WTC11 (cell line): ENCODE results near the gene MRFAP1L1. TPM values are rescaled to one million over a fixed set of nuclear protein-coding genes. Genes with fewer than 3 reads are reported as not detected.
A peak's percentile ranks its signal among the peaks of the same experiment; 100 is the strongest.

Source experiments
- ATAC-seq: fragments of 200-7000 bp; cut with Tn5 transposase; 2 replicates; pipeline ENCODE4 v1.10.0; 2021; ENCODE audit warnings: mild to moderate bottlenecking, moderate library complexity
- CTCF ChIA-PET: fragments of 300-600 bp; sonication (Branson Sonifier 250); formaldehyde crosslinking; loops from one replicate; lab custom pipeline; 2021; ENCODE audit warnings: antibody characterized with exemption; lab: Charles Lee
- POLR2A ChIA-PET: fragments of 350-600 bp; sonication (Branson Sonifier 250); formaldehyde crosslinking; loops from one replicate; lab custom pipeline; 2021; ENCODE audit warnings: antibody characterized with exemption; lab: Charles Lee
- DNase-seq: peaks from one replicate; pipeline ENCODE4 v3.0.0; 2021; ENCODE audit warnings: low spot score
- H3K27ac Mint-ChIP-seq: 2 replicates; pipeline ENCODE4 v1.8.0; 2021; ENCODE audit warnings: mixed read lengths
- H3K27me3 Mint-ChIP-seq: 2 replicates; pipeline ENCODE4 v1.8.0; 2021; ENCODE audit warnings: low read depth, mild to moderate bottlenecking, moderate library complexity, mixed read lengths
- H3K36me3 Mint-ChIP-seq: 2 replicates; pipeline ENCODE4 v1.8.0; 2021; ENCODE audit warnings: mixed read lengths
- H3K4me1 Mint-ChIP-seq: 2 replicates; pipeline ENCODE4 v1.8.0; 2022; ENCODE audit warnings: mixed read lengths
- H3K4me3 Mint-ChIP-seq: 2 replicates; pipeline ENCODE4 v1.8.0; 2021; ENCODE audit warnings: mild to moderate bottlenecking, moderate library complexity, mixed read lengths
- H3K9me3 Mint-ChIP-seq: 2 replicates; pipeline ENCODE4 v1.8.0; 2021; ENCODE audit warnings: mixed read lengths
- AFF4 ChIP-seq: sonication (generic); formaldehyde crosslinking; IDR thresholded peaks from 2 replicates; pipeline ENCODE4 v1.8.1; 2023; ENCODE audit warnings: mild to moderate bottlenecking, missing genetic modification reagents, borderline replicate concordance
- ARID4B ChIP-seq: sonication (generic); formaldehyde crosslinking; IDR thresholded peaks from 2 replicates; pipeline ENCODE4 v1.8.0; 2023; ENCODE audit warnings: missing genetic modification reagents, mild to moderate bottlenecking, borderline replicate concordance
- ELF4 ChIP-seq: sonication (generic); formaldehyde crosslinking; IDR thresholded peaks from 2 replicates; pipeline ENCODE4 v1.8.1; 2022; ENCODE audit warnings: low read depth, mild to moderate bottlenecking, moderate library complexity, missing genetic modification reagents
- EMX1 ChIP-seq: fragments of 250-450 bp; sonication (Bioruptor Pico); IDR thresholded peaks from 2 replicates; pipeline ENCODE4 v1.8.0; 2021; ENCODE audit warnings: mild to moderate bottlenecking
- ETV6 ChIP-seq: sonication (generic); formaldehyde crosslinking; IDR thresholded peaks from 2 replicates; pipeline ENCODE4 v1.8.1; 2022; ENCODE audit warnings: mild to moderate bottlenecking, missing genetic modification reagents
- GABPB1 ChIP-seq: sonication (generic); formaldehyde crosslinking; IDR thresholded peaks from 2 replicates; pipeline ENCODE4 v1.8.1; 2023; ENCODE audit warnings: mild to moderate bottlenecking, missing genetic modification reagents
- GRHL2 ChIP-seq: fragments of 250-450 bp; sonication (Bioruptor Pico); IDR thresholded peaks from 2 replicates; pipeline ENCODE4 v1.8.0; 2022; ENCODE audit warnings: mild to moderate bottlenecking, moderate library complexity; ENCODE audit not compliant: insufficient replicate concordance, severe bottlenecking
- JUN ChIP-seq: sonication (generic); formaldehyde crosslinking; IDR thresholded peaks from 2 replicates; pipeline ENCODE4 v1.8.0; 2023; ENCODE audit warnings: mild to moderate bottlenecking, missing genetic modification reagents
- PRRX2 ChIP-seq: fragments of 250-450 bp; sonication (Bioruptor Pico); IDR thresholded peaks from 2 replicates; pipeline ENCODE4 v1.8.0; 2021; ENCODE audit warnings: mild to moderate bottlenecking
- SMAD4 ChIP-seq: sonication (generic); formaldehyde crosslinking; IDR thresholded peaks from 2 replicates; pipeline ENCODE4 v1.8.0; 2022; ENCODE audit warnings: mild to moderate bottlenecking, missing genetic modification reagents
- SP1 ChIP-seq: sonication (generic); formaldehyde crosslinking; conservative IDR thresholded peaks from 2 replicates; pipeline ENCODE4 v1.8.1; 2022; ENCODE audit warnings: missing genetic modification reagents
- ZBTB43 ChIP-seq: sonication (generic); formaldehyde crosslinking; IDR thresholded peaks from 2 replicates; pipeline ENCODE4 v1.8.1; 2023; ENCODE audit warnings: mild to moderate bottlenecking, missing genetic modification reagents
- ZNF263 ChIP-seq: sonication (generic); formaldehyde crosslinking; IDR thresholded peaks from 2 replicates; pipeline ENCODE4 v1.8.1; 2022; ENCODE audit warnings: low read depth, mild to moderate bottlenecking, moderate library complexity, missing genetic modification reagents
- ZNF423 ChIP-seq: fragments of 250-450 bp; sonication (Bioruptor Pico); IDR thresholded peaks from 2 replicates; pipeline ENCODE4 v2.1.2; 2022; ENCODE audit warnings: mild to moderate bottlenecking, moderate library complexity
- ZNF532 ChIP-seq: fragments of 250-450 bp; sonication (Bioruptor Pico); IDR thresholded peaks from 2 replicates; pipeline ENCODE4 v1.9.0; 2021; ENCODE audit warnings: mild to moderate bottlenecking, borderline replicate concordance
- ZNF671 ChIP-seq: fragments of 250-450 bp; sonication (Bioruptor Pico); IDR thresholded peaks from 2 replicates; pipeline ENCODE4 v1.8.0; 2021; ENCODE audit warnings: mild to moderate bottlenecking
- ZSCAN18 ChIP-seq: fragments of 250-450 bp; sonication (Bioruptor Pico); IDR thresholded peaks from 2 replicates; pipeline ENCODE4 v2.1.2; 2022; ENCODE audit warnings: mild to moderate bottlenecking, moderate library complexity
- total RNA-seq: library from RNA; stranded (reverse); gene quantifications from 3 replicates; pipeline ENCODE4 v1.2.3, GENCODE V29; 2021

Gene MRFAP1L1
- total RNA-seq, 1 experiment from 2014 or later: 54.4 TPM

GRCh38 chr4:6733358-6734164 lies 23.9 kb upstream of the MRFAP1L1 start:
- ATAC-seq (no peak), DNase-seq (no peak)
- Mint-ChIP-seq H3K4me3 (no peak overlapping the region), H3K27me3 (no peaks in the 10 kb centered on the region; the same call in 1 of the 2 replicates), H3K9me3 (no peaks in the 10 kb centered on the region), H3K4me1 (peaks cover 7% of the 10 kb centered on the region), H3K36me3 (no peaks in the 10 kb centered on the region), H3K27ac (no peak overlapping the region)
- ChIA-PET CTCF (interaction anchor here (1.2 kb wide), 1 partner anchor 13 kb away, joined by 3 read pairs; no protein-coding TSS in a partner anchor), POLR2A (no interaction called here)
- TF ChIP-seq GABPB1 (CRISPR knock-in tag) (0 out of 2 replicates have a peak, but pooled peaks have one; percentile 38), ETV6 (CRISPR knock-in tag) (no peak)

DNA sequence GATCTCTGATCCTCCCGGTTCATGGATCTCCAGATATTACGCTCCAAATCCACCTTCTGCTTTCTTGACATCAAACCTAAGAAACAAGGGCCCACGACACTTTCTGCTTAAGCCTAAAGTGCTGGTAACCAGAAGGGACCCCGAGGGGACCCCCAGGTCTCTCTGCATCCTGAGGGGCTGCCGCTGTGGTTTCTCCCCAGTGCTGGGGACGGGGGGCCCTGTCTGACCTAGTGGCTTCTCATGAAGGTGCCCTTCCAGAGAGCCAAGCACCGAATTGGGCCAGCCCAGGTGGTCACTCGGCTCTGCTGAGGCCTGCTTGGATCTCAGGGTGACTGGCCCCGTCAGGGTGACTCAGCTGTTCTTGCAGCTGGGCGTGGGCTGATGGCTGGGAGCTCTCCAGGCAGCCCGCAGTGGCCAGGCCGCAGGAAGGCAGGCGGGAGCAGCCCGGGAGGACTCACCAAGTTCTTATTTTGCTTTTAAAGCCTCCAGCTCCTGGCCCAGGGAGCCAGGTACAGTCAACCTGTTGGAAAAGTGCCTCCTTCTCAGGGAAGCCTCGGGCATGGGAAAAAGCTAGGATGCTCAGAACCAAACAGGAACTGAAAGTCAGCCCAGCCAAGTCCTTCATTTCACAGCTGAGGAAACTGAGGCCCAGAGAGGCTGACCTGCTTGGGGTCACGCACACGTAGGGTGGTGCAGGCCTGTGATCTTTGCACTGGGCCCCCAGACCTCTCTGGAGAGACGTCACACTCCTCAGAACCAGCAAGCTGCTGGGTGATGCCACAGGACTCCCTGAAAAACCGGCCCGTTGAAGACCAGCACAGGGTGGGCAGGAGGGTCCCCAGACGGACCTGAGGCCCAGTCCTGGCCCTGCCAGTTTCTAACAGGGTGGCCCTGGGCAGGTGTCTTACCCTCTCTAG lies 23.0 kb upstream of the MRFAP1L1 start:
- no peaks in the 10 kb centered on the region for H3K36me3 Mint-ChIP-seq
- ChIA-PET CTCF (interaction anchor here (1.2 kb wide), 1 partner anchor 12 kb away, joined by 3 read pairs; no protein-coding TSS in a partner anchor), POLR2A (no interaction called here)
- H3K4me1 Mint-ChIP-seq: peaks cover 16% of the 10 kb centered on the region
- no peak overlapping the region for H3K27ac Mint-ChIP-seq
- H3K27me3 Mint-ChIP-seq: no peaks in the 10 kb centered on the region; the same call in 1 of the 2 replicates
- H3K4me3 Mint-ChIP-seq: no peak overlapping the region
- no peak for DNase-seq
- ATAC-seq: no peak
- no peaks in the 10 kb centered on the region for H3K9me3 Mint-ChIP-seq
- TF ChIP-seq AFF4 (CRISPR knock-in tag) (no peak), ARID4B (CRISPR knock-in tag) (no peak), ZNF423 (CRISPR knock-in tag) (no peak), SP1 (CRISPR knock-in tag) (no peak), JUN (CRISPR knock-in tag) (no peak), ZNF671 (no peak), SMAD4 (CRISPR knock-in tag) (no peak), ZNF532 (CRISPR knock-in tag) (no peak), PRRX2 (CRISPR knock-in tag) (no peak), ZNF263 (CRISPR knock-in tag) (no peak), ZBTB43 (CRISPR knock-in tag) (no peak), ZSCAN18 (CRISPR knock-in tag) (no peak), EMX1 (CRISPR knock-in tag) (no peak), GRHL2 (CRISPR knock-in tag) (no peak), ELF4 (CRISPR knock-in tag) (no peak)
